DMS 273 (cell line): ENCODE measurements around the gene CADPS.

Experiments
- DNase-seq: peaks from one replicate; lab custom pipeline; 2025; ENCODE audit not compliant: unreplicated experiment; lab: John Stamatoyannopoulos, UW

The CADPS gene

DNA sequence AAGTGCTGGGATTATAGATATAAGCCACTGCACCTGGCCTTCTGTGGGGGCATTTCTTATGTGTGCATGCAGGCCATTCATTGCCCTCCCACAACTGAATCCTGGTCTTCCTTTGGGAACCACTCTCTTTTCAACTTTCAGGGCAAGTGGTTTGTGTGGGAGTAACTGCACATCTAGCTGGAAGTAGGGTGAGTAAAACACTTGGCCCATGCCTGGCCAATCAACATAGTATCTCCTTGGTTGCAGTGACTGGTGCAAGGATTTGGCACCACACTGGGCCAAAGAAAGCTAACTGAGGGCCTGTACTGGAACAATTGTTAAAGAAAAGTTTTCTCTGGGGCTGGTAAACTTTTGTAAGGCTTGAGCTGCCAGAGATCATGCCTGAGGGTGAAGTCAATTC is 312.6 kb downstream of the CADPS start:
- no peak for DNase-seq

DNA sequence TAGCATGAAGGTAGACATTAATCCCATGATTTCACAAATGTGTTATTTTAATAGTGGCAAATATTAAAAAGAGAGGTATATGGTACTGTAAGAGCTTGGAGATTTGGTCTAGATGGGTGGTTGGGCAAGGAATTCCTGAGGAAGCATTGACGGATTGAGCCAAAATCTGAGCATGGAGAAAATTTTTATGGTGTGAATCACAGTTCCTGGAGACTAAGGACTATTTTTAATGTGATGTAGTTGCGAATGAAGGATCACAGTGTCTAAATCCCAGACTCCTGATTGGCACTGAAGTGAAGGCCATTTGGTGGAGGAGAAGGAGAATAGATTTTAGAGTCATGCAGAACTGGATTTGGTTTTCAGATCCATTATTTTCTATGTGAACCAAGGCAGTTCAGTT is 313.2 kb downstream of the CADPS start:
- DNase-seq = no peak

- peak; percentile 39 for DNase-seq
These were observed 315.3 kb downstream of the CADPS start for GRCh38 chr3:62559831-62560445.

DNA sequence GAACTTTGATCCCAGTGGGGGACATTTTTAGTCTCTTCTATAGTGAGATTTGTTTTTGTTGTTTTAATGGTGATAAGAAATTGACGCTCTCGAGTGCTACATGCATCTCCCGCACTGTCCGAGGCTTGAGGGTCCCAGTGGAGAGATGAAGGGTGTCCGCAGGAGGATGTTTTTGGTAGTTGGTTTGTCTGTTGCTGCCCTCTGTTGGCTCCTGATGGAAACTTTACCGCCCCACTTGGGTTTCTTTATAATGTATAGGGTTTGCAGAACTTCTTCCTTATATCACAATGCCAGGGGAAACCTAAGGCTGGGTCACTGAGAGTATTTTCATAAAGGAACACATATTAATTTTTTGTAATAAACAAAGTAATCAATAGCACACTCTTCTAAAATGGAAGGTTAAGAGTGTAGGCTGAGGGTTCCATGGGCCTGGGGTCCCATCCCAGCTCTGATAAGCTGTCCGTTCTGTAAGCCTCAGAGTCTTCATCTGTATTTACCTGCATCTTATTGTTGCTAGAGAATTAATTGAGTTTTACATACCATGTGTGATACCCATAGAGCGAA is 316.6 kb downstream of the CADPS start:
- peak; percentile 62 for DNase-seq

DNA sequence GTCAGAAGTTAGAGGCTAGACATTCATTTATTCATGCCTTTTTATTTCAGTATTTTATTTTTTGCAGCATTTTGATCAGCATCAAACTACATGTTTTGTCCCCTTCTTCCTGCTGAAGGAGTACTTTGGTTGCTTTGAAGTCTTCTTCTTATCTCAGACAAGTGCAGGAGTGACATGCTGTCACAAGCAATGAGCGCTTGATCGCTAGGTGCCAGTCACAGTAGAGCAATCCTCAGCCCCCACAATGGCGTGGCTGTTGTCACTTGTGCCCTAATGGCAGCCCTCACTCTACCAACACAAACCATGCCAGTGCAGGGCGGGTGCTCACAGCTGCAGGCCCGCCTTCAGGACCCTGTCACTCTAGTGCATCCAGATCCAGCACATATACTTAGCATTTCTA is 317.2 kb downstream of the CADPS start:
- DNase-seq = no peak

GRCh38 chr3:62557450-62557849 is 317.8 kb downstream of the CADPS start:
- DNase-seq = no peak

- DNase-seq = no peak
These were observed 318.9 kb downstream of the CADPS start for GRCh38 chr3:62556121-62556815.

- DNase-seq = peak; percentile 40
These were observed 320.9 kb downstream of the CADPS start for GRCh38 chr3:62554264-62554799.

- no peak for DNase-seq
These were observed 321.4 kb downstream of the CADPS start for GRCh38 chr3:62553811-62554210.

- no peak for DNase-seq
These were observed 323.7 kb downstream of the CADPS start for GRCh38 chr3:62551556-62551955.

- DNase-seq = no peak
These were observed 324.8 kb downstream of the CADPS start for GRCh38 chr3:62550439-62550838.

DNA sequence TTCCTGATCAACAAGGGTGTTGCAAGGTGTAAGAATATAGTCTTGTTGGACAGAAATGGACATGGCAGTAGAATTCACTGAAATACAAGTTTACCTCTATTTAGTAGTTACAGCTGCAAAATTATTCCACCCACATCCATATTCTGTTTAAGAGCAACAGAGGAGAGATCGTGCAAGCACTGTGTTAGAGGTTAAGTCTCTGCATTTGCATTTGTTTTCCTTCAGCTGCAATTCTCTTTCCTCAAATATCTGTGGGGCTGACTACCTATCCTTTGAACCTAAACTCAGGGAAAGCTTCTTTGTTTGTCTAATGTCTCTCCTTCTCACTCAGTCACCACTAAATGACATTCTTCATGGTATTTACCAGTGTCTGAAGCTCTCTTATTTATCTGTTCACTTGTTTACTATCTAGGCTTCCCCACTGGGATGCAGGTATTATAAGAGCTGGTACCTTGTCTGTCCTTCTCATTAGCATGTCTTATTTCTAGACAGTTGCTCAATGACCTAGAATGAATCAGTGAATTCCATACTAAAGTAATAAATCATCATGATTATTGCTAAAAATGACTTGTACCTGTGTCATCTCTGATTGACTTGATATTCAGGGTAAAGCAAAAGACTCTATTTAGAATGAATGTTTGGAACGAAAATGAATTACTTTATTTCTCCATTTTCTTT is 326.5 kb downstream of the CADPS start:
- DNase-seq = no peak

DNA sequence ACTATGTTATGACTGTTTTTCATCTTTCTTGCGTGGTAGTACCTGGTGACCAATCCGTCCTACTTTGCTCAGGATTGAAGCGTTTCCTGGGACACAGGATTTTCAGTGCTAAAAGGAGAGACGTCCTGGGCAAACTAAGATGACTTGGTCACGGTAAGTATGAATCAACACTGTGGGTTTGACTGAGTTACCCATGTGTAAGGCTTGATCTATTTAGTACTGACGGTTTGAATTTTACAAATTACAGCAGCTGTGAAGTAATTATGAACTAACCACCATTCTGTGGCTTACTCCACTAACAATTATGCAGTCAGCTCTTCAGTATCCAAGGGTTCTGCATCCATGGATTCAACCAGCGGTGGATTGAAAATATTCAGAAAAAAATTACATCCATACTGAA is 328.9 kb downstream of the CADPS start:
- DNase-seq = no peak

DNA sequence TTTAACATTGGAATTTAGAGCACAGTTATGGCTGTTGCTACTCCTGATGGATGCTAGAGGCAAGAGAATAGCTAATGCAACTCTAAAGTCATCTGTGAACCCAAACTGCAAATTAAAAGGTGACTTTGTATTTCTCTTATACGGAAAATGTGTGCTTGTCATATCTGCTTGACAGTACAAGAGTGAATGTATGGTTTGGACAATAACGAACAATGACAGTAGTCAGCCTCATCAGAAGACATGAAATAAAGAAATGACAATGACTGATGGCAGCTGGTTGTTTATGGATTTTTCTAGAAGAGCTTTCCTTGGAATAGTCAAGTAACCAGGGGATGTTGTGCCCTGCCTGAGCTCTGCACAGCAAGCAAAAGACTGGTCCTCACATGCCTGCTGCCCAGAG is 333.0 kb downstream of the CADPS start:
- no peak for DNase-seq

DNA sequence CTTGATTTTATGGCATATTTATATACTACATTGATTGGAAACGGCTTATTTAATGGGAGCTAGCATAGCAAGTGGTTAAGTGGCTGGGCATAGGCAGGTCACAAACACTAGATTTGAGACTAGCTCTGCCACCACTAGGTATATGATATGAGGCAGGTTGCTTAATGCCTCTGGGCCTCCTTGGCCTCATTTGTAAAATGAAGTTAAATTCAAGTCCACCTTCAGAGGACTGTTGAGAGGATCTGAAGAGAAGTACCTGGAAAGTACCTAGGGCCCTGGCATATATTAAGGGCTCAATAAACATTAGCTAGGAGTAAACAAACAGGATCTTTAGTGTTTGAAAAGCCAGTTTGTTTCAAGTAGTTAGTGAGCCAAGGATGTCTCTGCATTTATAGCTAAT is 335.5 kb downstream of the CADPS start:
- DNase-seq = no peak

- DNase-seq = no peak
These were observed 336.4 kb downstream of the CADPS start for GRCh38 chr3:62538691-62539356.

DNA sequence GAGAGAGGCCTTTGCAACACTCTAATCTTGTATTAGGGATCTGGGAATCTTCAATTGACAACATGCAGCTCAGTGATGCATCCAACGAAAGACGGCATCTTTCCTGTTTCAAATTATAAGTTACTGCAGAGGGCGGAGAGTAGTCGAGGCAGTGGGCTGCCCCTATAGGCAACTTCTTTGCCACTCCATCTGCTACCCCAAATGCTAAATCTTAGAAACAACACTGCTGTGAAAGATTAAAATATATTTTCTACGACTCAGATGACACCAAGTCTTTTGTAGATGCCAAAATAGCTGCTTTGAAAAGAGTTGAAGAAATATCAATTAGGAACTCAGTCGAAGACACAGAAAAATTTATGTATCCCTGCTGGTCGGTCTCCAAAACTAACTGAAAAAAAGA is 340.9 kb downstream of the CADPS start:
- DNase-seq = no peak

DNA sequence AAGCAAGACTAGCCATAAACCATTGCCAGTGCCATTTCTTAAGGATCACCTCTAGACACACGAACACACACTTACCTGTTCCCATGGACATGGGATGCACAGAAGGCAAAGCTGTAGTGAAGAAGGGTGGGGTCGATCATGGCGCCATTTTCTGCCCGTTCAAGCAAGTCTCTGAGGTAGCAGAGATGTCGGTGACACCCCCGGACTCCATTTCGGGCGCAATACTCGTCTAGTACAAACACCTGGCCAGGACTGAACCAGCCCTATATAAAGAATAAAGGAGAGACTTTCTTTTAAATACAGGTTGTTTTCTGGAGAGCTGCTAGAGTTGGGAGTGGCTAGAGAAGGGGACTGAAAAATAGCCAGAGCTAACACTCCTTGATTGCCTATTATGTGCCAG is 342.4 kb downstream of the CADPS start:
- DNase-seq = no peak

- DNase-seq = no peak
These were observed 343.2 kb downstream of the CADPS start for GRCh38 chr3:62531981-62532380.

DNA sequence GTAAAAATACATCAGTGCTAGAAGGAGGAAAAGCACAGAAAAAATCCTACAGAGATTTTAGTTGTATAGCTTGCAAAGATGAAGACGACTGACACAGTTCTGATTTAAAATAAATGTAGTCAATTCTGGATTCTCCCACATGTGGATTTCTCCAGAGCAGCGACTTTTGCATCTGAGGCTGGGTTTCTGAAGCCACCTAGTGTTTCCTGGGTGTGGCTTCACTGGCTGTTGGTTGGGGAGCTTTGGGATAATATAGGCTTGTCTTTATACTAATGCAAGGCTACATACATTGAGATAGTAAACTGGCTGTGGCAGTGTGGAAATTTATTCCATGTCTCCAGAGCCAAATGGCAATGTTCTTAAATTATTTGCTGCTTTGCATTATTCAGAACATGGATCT is 343.7 kb downstream of the CADPS start:
- no peak for DNase-seq

DNA sequence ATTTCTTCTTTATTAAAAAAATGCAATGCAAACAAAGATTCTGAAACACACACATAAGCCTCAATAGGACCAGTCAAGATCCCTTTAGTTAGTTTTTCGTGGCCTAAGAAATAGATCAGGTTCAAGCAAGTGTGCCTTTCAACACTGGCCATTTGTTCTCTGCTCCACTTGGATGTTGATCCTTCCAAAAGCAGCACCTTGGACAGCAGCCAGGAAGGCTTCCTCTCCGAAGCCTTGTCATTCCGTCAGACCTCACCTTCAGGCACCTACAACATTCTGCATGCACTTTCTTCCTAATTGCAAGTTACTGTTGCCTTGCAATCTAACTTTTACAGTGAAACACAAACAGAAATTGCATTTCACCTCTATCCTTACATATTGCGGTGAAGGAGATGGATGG is 346.0 kb downstream of the CADPS start:
- DNase-seq = peak; percentile 53
